Measurements from ENCODE around the gene KIF4B. TPM values are rescaled to one million over a fixed set of nuclear protein-coding genes. Genes with fewer than 3 reads are reported as not detected.
"Not testable (repeated sequence)": the region's sequence is repeated elsewhere in the genome, so short reads cannot be mapped to it uniquely, and the experiment has no call there.

Gene KIF4B
- total RNA-seq, 1 donor, result not detected

- Histone ChIP-seq H3K9me3 (ENCODE audit: low read depth, low read length) (no peaks in the 10 kb centered on the region), H3K27me3 (ENCODE audit: insufficient read depth, low read length) (no peaks in the 10 kb centered on the region), H3K4me3 (ENCODE audit: low read length) (no peak overlapping the region)
Observed at GRCh38 chr5:154995679-154996078, 17.9 kb upstream of the KIF4B start.

DNA sequence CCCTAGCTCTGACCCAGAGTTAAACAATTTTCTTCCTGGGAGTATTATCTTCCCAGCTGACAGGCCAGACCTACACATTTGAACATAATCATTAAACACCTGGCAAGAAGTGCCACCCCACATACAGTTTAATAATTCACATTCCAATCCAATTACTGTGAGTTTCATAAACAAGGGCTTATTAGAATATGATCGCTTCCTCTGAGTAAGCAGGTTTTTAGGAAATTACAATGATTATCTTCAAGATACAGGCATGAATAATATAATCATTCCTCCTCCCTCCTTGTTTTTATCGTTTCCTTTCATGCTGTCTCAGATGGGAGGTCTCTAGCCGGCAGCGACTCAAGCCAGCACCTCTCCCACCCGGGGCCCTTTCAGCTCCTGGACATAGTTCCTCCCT is 15.8 kb upstream of the KIF4B start:
- no peak overlapping the region for H3K4me3 ChIP-seq (ENCODE audit: low read length)
- H3K9me3 ChIP-seq (ENCODE audit: low read depth, low read length), result no peaks in the 10 kb centered on the region
- H3K4me1 ChIP-seq (ENCODE audit: insufficient read depth, low read length), result no peaks in the 10 kb centered on the region
- no peaks in the 10 kb centered on the region for H3K27me3 ChIP-seq (ENCODE audit: insufficient read depth, low read length)

More at GRCh38 chr5:154995679-154996078, 17.9 kb upstream of the KIF4B start:
- H3K4me1 ChIP-seq (ENCODE audit: insufficient read depth, low read length), result no peaks in the 10 kb centered on the region

DNA sequence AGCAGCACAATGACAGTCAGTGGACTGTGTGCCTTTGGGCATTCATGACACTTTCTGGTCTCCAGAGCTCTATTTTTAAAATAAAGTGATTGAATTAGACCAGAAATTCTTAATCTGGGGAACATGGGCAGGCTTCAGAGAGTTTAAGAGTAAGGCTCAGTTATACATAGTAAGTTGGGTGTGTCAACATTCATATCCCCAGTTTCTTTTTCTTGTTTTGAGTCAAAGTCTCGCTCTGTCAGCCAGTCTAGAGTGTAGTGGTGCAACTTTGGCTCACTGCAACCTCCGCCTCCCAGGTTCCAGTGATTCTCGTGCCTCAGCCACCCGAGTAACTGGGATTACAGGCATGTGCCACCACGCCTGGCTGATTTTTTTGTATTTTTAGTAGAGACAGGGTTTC is 13.7 kb upstream of the KIF4B start:
- Histone ChIP-seq H3K4me1 (ENCODE audit: insufficient read depth, low read length) (no peaks in the 10 kb centered on the region), H3K4me3 (ENCODE audit: low read length) (no peak overlapping the region), H3K9me3 (ENCODE audit: low read depth, low read length) (no peaks in the 10 kb centered on the region), H3K27me3 (ENCODE audit: insufficient read depth, low read length) (no peaks in the 10 kb centered on the region)

GRCh38 chr5:155001523-155001922 is 12.0 kb upstream of the KIF4B start:
- H3K9me3 ChIP-seq (ENCODE audit: low read depth, low read length), result no peaks in the 10 kb centered on the region
- H3K27me3 ChIP-seq (ENCODE audit: insufficient read depth, low read length), result no peaks in the 10 kb centered on the region
- no peak overlapping the region for H3K4me3 ChIP-seq (ENCODE audit: low read length)
- no peaks in the 10 kb centered on the region for H3K4me1 ChIP-seq (ENCODE audit: insufficient read depth, low read length)

DNA sequence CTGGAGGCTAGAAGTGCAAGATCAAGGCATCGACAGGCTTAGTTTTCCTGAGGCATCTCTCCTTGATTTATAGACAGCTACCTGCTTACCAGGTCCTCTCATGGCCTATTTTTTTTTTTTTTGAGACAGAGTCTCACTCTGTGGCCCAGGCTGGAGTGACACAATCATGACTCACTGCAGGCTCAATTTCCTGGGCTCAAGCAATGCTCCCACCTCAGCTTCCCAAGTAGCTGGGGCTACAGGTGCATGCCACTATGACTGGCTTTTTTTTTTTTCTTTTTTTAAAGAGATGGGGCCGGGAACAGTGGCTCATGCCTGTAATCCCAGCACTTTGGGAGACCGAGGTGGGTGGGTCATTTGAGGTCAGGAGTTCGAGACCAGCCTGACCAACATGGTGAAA is 10.8 kb upstream of the KIF4B start:
- H3K9me3 ChIP-seq (ENCODE audit: low read depth, low read length), result not testable (repeated sequence)

DNA sequence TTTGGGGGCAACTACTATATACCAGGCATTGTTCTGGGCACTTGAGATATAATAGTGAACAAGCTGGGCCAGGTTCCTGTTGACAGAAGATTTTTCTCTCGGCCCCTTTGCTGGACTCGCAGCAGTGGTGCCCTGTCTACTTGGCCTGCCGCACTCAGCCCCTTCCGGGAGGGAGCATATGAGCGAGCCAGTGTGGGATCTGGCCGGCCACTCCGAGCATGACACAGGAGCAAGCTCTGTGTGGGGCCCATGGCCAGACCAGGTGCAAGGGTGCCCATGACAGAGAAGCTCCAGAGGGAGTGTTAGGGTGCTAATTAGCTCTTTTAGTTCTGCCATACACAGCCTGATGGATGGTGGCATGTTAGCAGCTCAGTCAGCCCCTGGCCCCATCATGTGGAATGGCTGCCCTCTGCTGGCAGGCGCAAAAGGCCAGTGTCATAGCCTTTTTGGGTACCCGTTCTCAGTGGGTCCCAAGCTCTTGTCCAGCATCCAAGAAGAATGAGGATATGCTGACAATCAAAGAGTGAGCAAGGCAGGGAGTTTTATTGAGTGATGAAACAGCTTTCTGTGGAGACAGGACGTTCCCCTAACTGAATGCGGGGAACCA is 9.3 kb upstream of the KIF4B start:
- H3K4me1 ChIP-seq (ENCODE audit: insufficient read depth, low read length), result no peaks in the 10 kb centered on the region
- H3K4me3 ChIP-seq (ENCODE audit: low read length), result no peak overlapping the region
- no peaks in the 10 kb centered on the region for H3K9me3 ChIP-seq (ENCODE audit: low read depth, low read length)
- H3K27me3 ChIP-seq (ENCODE audit: insufficient read depth, low read length), result no peaks in the 10 kb centered on the region

More for the DNA sequence above, 10.8 kb upstream of the KIF4B start:
- not testable (repeated sequence) for H3K4me1 ChIP-seq (ENCODE audit: insufficient read depth, low read length); H3K4me3 ChIP-seq (ENCODE audit: low read length); H3K27me3 ChIP-seq (ENCODE audit: insufficient read depth, low read length)

DNA sequence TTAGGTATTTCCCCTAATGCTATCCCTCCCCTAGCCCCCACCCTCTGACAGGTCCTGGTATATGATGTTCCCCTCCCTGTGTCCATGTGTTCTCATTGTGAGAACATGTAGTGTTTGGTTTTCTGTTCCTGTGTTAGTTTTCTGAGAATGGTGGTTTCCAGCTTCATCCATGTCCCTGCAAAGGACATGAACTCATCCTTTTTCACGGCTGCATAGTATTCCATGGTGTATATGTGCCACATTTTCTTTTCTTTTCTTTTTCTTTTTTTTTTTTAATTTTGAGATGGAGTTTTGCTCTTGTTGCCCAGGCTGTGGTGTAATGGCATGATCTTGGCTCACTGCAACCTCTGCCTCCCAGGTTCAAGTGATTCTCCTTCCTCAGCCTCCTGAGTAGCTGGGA is 7.3 kb upstream of the KIF4B start:
- H3K4me3 ChIP-seq (ENCODE audit: low read length); H3K9me3 ChIP-seq (ENCODE audit: low read depth, low read length); H3K4me1 ChIP-seq (ENCODE audit: insufficient read depth, low read length); H3K27me3 ChIP-seq (ENCODE audit: insufficient read depth, low read length): not testable (repeated sequence)

DNA sequence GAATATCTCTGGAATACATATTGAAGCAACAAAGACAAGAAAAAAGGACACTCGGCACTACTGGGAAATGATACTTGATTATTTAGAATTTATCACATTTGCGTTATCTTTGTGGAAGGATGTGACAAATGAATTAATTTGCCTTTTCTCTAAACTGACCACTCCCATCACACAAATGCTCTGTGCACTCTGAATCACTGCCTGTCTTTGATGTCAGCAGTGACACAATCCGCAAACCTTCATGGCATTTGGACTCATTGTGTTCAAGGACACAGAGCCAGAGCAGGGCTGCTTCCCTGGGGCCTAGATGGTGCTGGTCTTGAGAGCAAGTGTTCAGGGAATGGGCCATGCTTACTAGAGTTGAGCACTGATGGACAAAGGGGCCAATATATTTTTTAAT is 4.9 kb upstream of the KIF4B start:
- H3K27me3 ChIP-seq (ENCODE audit: insufficient read depth, low read length), result peaks cover 4% of the 10 kb centered on the region
- no peaks in the 10 kb centered on the region for H3K9me3 ChIP-seq (ENCODE audit: low read depth, low read length)
- H3K4me3 ChIP-seq (ENCODE audit: low read length), result no peak overlapping the region
- H3K4me1 ChIP-seq (ENCODE audit: insufficient read depth, low read length), result no peaks in the 10 kb centered on the region

- Histone ChIP-seq H3K4me3 (ENCODE audit: low read length) (no peak overlapping the region), H3K9me3 (ENCODE audit: low read depth, low read length) (no peaks in the 10 kb centered on the region), H3K4me1 (ENCODE audit: insufficient read depth, low read length) (no peaks in the 10 kb centered on the region), H3K27me3 (ENCODE audit: insufficient read depth, low read length) (peaks cover 4% of the 10 kb centered on the region)
Observed at GRCh38 chr5:155010881-155011280, 2.7 kb upstream of the KIF4B start.

- H3K9me3 ChIP-seq (ENCODE audit: low read depth, low read length), result no peaks in the 10 kb centered on the region
- H3K4me1 ChIP-seq (ENCODE audit: insufficient read depth, low read length), result no peaks in the 10 kb centered on the region
- no peak overlapping the region for H3K4me3 ChIP-seq (ENCODE audit: low read length)
- peaks cover 4% of the 10 kb centered on the region for H3K27me3 ChIP-seq (ENCODE audit: insufficient read depth, low read length)
Observed at GRCh38 chr5:155015239-155015638, 1.7 kb downstream of the KIF4B start.

- H3K4me1 ChIP-seq (ENCODE audit: insufficient read depth, low read length), result no peaks in the 10 kb centered on the region
- no peak overlapping the region for H3K4me3 ChIP-seq (ENCODE audit: low read length)
- H3K27me3 ChIP-seq (ENCODE audit: insufficient read depth, low read length), result peaks cover 3% of the 10 kb centered on the region
- no peaks in the 10 kb centered on the region for H3K9me3 ChIP-seq (ENCODE audit: low read depth, low read length)
Observed at GRCh38 chr5:155017610-155018009, 4.1 kb downstream of the KIF4B start.

DNA sequence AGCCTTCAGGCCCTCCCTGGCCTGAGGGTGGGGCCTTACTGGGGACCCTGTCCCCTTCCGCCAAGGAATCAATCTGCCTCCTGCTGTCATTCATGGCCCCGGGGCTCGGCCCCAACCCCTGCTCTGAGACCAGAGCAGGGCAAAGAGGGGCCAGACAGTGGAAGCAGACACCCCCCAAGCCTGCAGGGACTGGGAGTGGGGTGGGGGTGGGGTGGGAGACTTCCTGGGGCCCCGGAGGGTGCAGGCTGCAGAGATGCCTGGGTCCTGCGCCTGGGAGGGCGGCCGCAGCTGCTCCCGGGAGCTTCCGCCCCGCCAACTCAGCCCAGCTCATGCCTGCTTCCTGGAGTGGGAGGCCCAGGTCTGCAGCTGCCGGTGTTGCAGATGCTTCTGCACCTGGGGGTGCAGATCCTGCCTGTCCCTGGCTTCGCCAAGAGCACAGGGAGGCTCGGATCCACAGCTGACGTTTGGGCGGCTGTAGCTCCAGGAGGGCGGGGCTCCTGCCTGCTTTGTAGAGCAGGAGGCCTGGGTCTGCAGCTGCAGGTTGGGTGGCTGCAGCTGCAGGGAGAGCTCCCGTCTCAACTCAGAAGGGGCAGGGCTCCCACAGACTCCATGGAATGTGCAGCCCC is 6.2 kb downstream of the KIF4B start:
- no peak overlapping the region for H3K4me3 ChIP-seq (ENCODE audit: low read length)
- H3K9me3 ChIP-seq (ENCODE audit: low read depth, low read length), result no peaks in the 10 kb centered on the region
- H3K27me3 ChIP-seq (ENCODE audit: insufficient read depth, low read length), result no peaks in the 10 kb centered on the region
- no peaks in the 10 kb centered on the region for H3K4me1 ChIP-seq (ENCODE audit: insufficient read depth, low read length)

DNA sequence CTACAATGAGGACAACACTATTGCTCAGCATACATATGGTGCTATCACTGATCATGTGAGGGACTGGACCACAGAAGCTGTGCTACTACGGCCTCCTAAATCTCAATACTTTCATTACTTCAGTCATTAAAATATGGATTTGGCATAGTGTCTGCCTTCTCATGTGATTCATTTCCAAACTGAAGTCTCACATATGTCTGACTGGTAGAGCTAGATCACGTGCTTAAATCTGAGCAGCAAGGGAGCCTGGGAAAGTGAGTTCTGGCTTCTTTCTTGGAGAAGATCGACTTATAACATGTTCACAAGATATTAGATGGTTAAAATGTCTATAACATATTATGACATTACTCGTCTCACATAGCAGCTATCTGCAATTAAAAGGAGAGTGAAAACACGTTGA is 8.3 kb downstream of the KIF4B start:
- Histone ChIP-seq H3K9me3 (ENCODE audit: low read depth, low read length) (no peaks in the 10 kb centered on the region), H3K4me1 (ENCODE audit: insufficient read depth, low read length) (no peaks in the 10 kb centered on the region), H3K27me3 (ENCODE audit: insufficient read depth, low read length) (no peaks in the 10 kb centered on the region), H3K4me3 (ENCODE audit: low read length) (no peak overlapping the region)

DNA sequence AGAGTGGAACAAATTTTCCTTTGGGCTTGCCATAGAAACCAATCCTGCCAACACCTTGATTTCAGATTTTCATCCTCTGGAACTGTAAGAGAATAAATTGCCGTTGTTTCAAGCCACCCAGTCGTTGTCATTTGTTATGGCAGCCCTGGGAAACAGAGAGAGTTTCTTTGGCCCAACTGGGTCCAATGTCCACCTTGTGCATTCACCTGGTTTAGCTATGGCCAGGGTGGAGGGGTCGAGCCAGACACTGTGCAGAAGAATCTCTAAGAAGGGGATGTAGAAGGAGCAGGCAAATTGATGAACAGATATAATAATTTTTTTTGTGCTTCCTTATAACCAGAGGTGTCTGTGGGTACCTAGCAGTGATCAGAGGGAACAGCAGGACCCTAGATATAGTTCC is 9.8 kb downstream of the KIF4B start:
- Histone ChIP-seq H3K9me3 (ENCODE audit: low read depth, low read length) (peaks cover 4% of the 10 kb centered on the region), H3K4me3 (ENCODE audit: low read length) (no peak overlapping the region), H3K27me3 (ENCODE audit: insufficient read depth, low read length) (no peaks in the 10 kb centered on the region), H3K4me1 (ENCODE audit: insufficient read depth, low read length) (no peaks in the 10 kb centered on the region)

- no peak overlapping the region for H3K4me3 ChIP-seq (ENCODE audit: low read length)
- H3K27me3 ChIP-seq (ENCODE audit: insufficient read depth, low read length), result no peaks in the 10 kb centered on the region
- H3K4me1 ChIP-seq (ENCODE audit: insufficient read depth, low read length), result no peaks in the 10 kb centered on the region
- H3K9me3 ChIP-seq (ENCODE audit: low read depth, low read length), result peaks cover 7% of the 10 kb centered on the region
Observed at GRCh38 chr5:155024015-155024414, 10.5 kb downstream of the KIF4B start.

DNA sequence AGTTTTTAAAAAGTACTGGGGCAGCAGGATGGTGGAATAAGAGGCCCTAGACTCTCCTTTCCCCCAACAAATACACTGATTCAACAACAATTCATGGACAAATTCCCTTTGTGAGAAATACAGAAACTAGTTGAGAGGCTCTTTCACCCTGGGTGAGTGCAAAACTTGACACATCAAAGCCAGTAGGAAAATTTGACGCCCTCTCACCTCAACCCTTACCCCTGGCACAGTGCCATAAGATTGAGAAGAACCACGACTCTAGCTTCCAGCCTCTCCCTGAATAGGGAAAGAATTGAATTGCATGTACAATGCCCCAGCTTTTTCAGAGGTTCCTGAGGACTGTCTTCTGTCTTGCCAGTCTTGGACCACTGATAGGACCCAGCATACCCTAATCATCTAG is 12.3 kb downstream of the KIF4B start:
- Histone ChIP-seq H3K4me1 (ENCODE audit: insufficient read depth, low read length) (no peaks in the 10 kb centered on the region), H3K4me3 (ENCODE audit: low read length) (no peak overlapping the region), H3K9me3 (ENCODE audit: low read depth, low read length) (peaks cover 7% of the 10 kb centered on the region), H3K27me3 (ENCODE audit: insufficient read depth, low read length) (no peaks in the 10 kb centered on the region)

All from mononuclear cell (primary cell).